ENCODE results near the gene BRCC3.

BRCC3 gene

GRCh38 chrX:155061760-155062159 is 9.5 kb upstream of the BRCC3 start:
- no peak for DNase-seq

- DNase-seq = peak; percentile 68
Observed at GRCh38 chrX:155065035-155065734, 6.1 kb upstream of the BRCC3 start.

GRCh38 chrX:155068165-155068564 is 3.1 kb upstream of the BRCC3 start:
- DNase-seq = peak; percentile 68

GRCh38 chrX:155069414-155069813 is 1.9 kb upstream of the BRCC3 start:
- DNase-seq = no peak

- no peak for DNase-seq
Observed at GRCh38 chrX:155070038-155070437, 1.3 kb upstream of the BRCC3 start.

- no peak for DNase-seq
Observed at GRCh38 chrX:155070663-155070974, 689 bp upstream of the BRCC3 start.

GRCh38 chrX:155071694-155072280 is 479 bp downstream of the BRCC3 start:
- no peak for DNase-seq

GRCh38 chrX:155086202-155086840 is 15.0 kb downstream of the BRCC3 start:
- peak; percentile 12 for DNase-seq

- no peak for DNase-seq
Observed at GRCh38 chrX:155086961-155087735, 15.8 kb downstream of the BRCC3 start.

- DNase-seq = no peak
Observed at GRCh38 chrX:155094468-155095061, 23.3 kb downstream of the BRCC3 start.

- no peak for DNase-seq
Observed at GRCh38 chrX:155105919-155106318, 34.6 kb downstream of the BRCC3 start.

GRCh38 chrX:155108427-155108826 is 37.1 kb downstream of the BRCC3 start:
- DNase-seq = no peak

- DNase-seq = no peak
Observed at GRCh38 chrX:155112171-155112570, 40.9 kb downstream of the BRCC3 start.

GRCh38 chrX:155113097-155113496 is 41.8 kb downstream of the BRCC3 start:
- DNase-seq = no peak

- no peak for DNase-seq
Observed at GRCh38 chrX:155115174-155115819, 44.0 kb downstream of the BRCC3 start.

- no peak for DNase-seq
Observed at GRCh38 chrX:155127465-155127864, 56.2 kb downstream of the BRCC3 start.

GRCh38 chrX:155127940-155128339 is 56.6 kb downstream of the BRCC3 start:
- DNase-seq = no peak

- no peak for DNase-seq
Observed at GRCh38 chrX:155132110-155132509, 60.8 kb downstream of the BRCC3 start.

- DNase-seq = no peak
Observed at GRCh38 chrX:155134255-155134654, 62.9 kb downstream of the BRCC3 start.

- DNase-seq = no peak
Observed at GRCh38 chrX:155143959-155144548, 72.7 kb downstream of the BRCC3 start.

GRCh38 chrX:155144926-155145325 is 73.6 kb downstream of the BRCC3 start:
- no peak for DNase-seq

GRCh38 chrX:155147612-155148011 is 76.3 kb downstream of the BRCC3 start:
- DNase-seq = peak; percentile 6
